HCT116 (cell line): ENCODE measurements around the gene MOCS2. TPM values are rescaled to one million over a fixed set of nuclear protein-coding genes. Genes with fewer than 3 reads are reported as not detected.

Experiments used
- ATAC-seq: fragments of 200-7000 bp; cut with Tn5 transposase; 2 replicates; pipeline ENCODE4 v1.9.1; 2020; ENCODE audit warnings: mild to moderate bottlenecking, moderate library complexity
- BruUV-seq: library from RNA; stranded (reverse); fragments of 400-500 nt; replicated peaks from 2 replicates; lab custom pipeline; 2021; lab: Mats Ljungman, UMichigan
- CTCF ChIA-PET: fragments of 300-600 bp; sonication (Branson Sonifier 250); formaldehyde crosslinking; loops from one replicate; lab custom pipeline; 2021; ENCODE audit warnings: antibody characterized with exemption; lab: Charles Lee
- POLR2A ChIA-PET: fragments of 300-600, 350-600 bp; sonication (Branson Sonifier 250); formaldehyde crosslinking; loops from one replicate; lab custom pipeline; 2021; ENCODE audit warnings: antibody characterized with exemption; lab: Charles Lee
- RAD21 ChIA-PET, 2 experiments: fragments of 300-600 bp; sonication (Branson Sonifier 250); formaldehyde crosslinking; loops; one replicate each; lab custom pipeline; 2023; ENCODE audit warnings: low total read pairs in 2 of 2; ENCODE audit not compliant: uncharacterized antibody in 2 of 2, unreplicated experiment in 2 of 2, low non-redundant PET in 1 of 2; lab: Charles Lee
- DNase-seq: peaks from one replicate; pipeline ENCODE4 v3.0.0-alpha.2; 2010; ENCODE audit warnings: low read depth, low spot score
- H2AFZ ChIP-seq: fragments of 200-600 bp; shearing (Covaris generic), sonication (generic); 2 replicates; pipeline ENCODE4 v1.6.1; 2017; ENCODE audit warnings: low read depth, mixed run types, mixed read lengths, antibody characterized with exemption, low read length; ENCODE audit not compliant: poor library complexity, severe bottlenecking
- H3K27ac ChIP-seq: 2 replicates; pipeline ENCODE4 v1.5.1; 2012; ENCODE audit warnings: low read depth, low read length
- H3K27me3 ChIP-seq: fragments of 200-600 bp; sonication (generic); 2 replicates; pipeline ENCODE4 v1.6.1; 2016; ENCODE audit warnings: mixed run types, low read length, mixed read lengths; ENCODE audit not compliant: insufficient read depth
- H3K36me3 ChIP-seq, 2 experiments: fragments of 200-500 bp in 1 of 2; fragments of 200-600 bp in 1 of 2; sonication (Bioruptor generic) in 1 of 2; sonication (generic) in 1 of 2; 2 replicates each; pipeline versions ENCODE4 v1.5.1 to v1.6.1; 2014 to 2016; ENCODE audit warnings: low read length in 2 of 2, inconsistent platforms in 1 of 2, mixed read lengths in 1 of 2, mixed run types in 1 of 2; ENCODE audit not compliant: insufficient read depth in 2 of 2, control insufficient read depth in 1 of 2
- H3K4me1 ChIP-seq, 2 experiments: fragments of 200-600 bp in 1 of 2; sonication (generic) in 1 of 2; 2 replicates each; pipeline versions ENCODE4 v1.5.1 to v1.6.1; 2012 to 2017; ENCODE audit warnings: low read length in 2 of 2, inconsistent platforms in 1 of 2, mild to moderate bottlenecking in 1 of 2, mixed read lengths in 1 of 2, mixed run types in 1 of 2, moderate library complexity in 1 of 2; ENCODE audit not compliant: insufficient read depth in 2 of 2, control insufficient read depth in 1 of 2
- H3K4me2 ChIP-seq: fragments of 200-600 bp; sonication (generic); 2 replicates; pipeline ENCODE4 v1.6.1; 2017; ENCODE audit warnings: mixed run types, low read length, mixed read lengths
- H3K4me3 ChIP-seq, 2 experiments: fragments of 200-600 bp in 1 of 2; sonication (generic) in 1 of 2; replicated peaks in 1 of 2; 2 replicates each; pipeline ENCODE4 v1.5.1; 2011 to 2016; ENCODE audit warnings: low read length in 2 of 2, control low read depth in 1 of 2, low read depth in 1 of 2, mild to moderate bottlenecking in 1 of 2, mixed read lengths in 1 of 2, mixed run types in 1 of 2
- H3K79me2 ChIP-seq: fragments of 200-600 bp; sonication (generic); 2 replicates; pipeline ENCODE4 v1.6.1; 2017; ENCODE audit warnings: mild to moderate bottlenecking, mixed run types, low read length, moderate library complexity, mixed read lengths; ENCODE audit not compliant: insufficient read depth
- H3K9ac ChIP-seq: fragments of 200-600 bp; sonication (generic); 2 replicates; pipeline ENCODE4 v1.6.1; 2016; ENCODE audit warnings: low read length, mixed read lengths
- H3K9me2 ChIP-seq: fragments of 200-600 bp; sonication (generic), shearing (Covaris generic); 2 replicates; pipeline ENCODE4 v1.6.1; 2017; ENCODE audit warnings: mixed run types, mild to moderate bottlenecking, moderate library complexity; ENCODE audit not compliant: insufficient read depth
- H3K9me3 ChIP-seq, 2 experiments: fragments of 200-500 bp in 1 of 2; fragments of 200-600 bp in 1 of 2; sonication (Bioruptor generic) in 1 of 2; sonication (generic) in 1 of 2; 2 replicates each; pipeline ENCODE4 v1.6.1; 2014 to 2017; ENCODE audit warnings: low read length in 2 of 2, mixed read lengths in 2 of 2, inconsistent platforms in 1 of 2, low read depth in 1 of 2, mild to moderate bottlenecking in 1 of 2, mixed run types in 1 of 2, moderate library complexity in 1 of 2; ENCODE audit not compliant: control insufficient read depth in 1 of 2, insufficient read depth in 1 of 2
- H4K20me1 ChIP-seq: fragments of 200-600 bp; sonication (generic), shearing (Covaris generic); 2 replicates; pipeline ENCODE4 v1.6.1; 2017; ENCODE audit warnings: mixed run types, mild to moderate bottlenecking, moderate library complexity; ENCODE audit not compliant: insufficient read depth
- CBX3 ChIP-seq: IDR thresholded peaks from 2 replicates; pipeline ENCODE4 v1.6.1; 2012; ENCODE audit warnings: low read depth
- EGR1 ChIP-seq: IDR thresholded peaks from 2 replicates; pipeline ENCODE4 v1.6.1; 2012; ENCODE audit warnings: low read depth
- ELF1 ChIP-seq: IDR thresholded peaks from 2 replicates; pipeline ENCODE4 v1.6.1; 2012; ENCODE audit warnings: low read depth, borderline replicate concordance
- EZH2 ChIP-seq: fragments of 200-600 bp; sonication (generic); IDR thresholded peaks from 2 replicates; pipeline ENCODE4 v1.6.1; 2017; ENCODE audit warnings: antibody characterized with exemption, mixed run types
- EZH2phosphoT487 ChIP-seq: fragments of 200-600 bp; IDR thresholded peaks from 2 replicates; pipeline ENCODE4 v1.6.1; 2018; ENCODE audit warnings: antibody characterized with exemption, borderline replicate concordance
- FOSL1 ChIP-seq: IDR thresholded peaks from 2 replicates; pipeline ENCODE4 v1.6.1; 2012; ENCODE audit warnings: low read depth
- POLR2A ChIP-seq: IDR thresholded peaks from 2 replicates; pipeline ENCODE4 v1.7.0; 2011; ENCODE audit warnings: borderline replicate concordance; ENCODE audit not compliant: insufficient read depth, insufficient read length; ENCODE audit errors: extremely low read depth
- POLR2AphosphoS5 ChIP-seq: IDR thresholded peaks from 2 replicates; pipeline ENCODE4 v1.6.1; 2011; ENCODE audit warnings: mild to moderate bottlenecking, low read depth, low read length, moderate library complexity
- SRF ChIP-seq: IDR thresholded peaks from 2 replicates; pipeline ENCODE4 v1.6.1; 2012; ENCODE audit warnings: low read depth
- intact Hi-C: fragments of 100-400 bp; cut with micrococcal nuclease; formaldehyde crosslinking; loops from 2 replicates; pipeline ENCODE4 v1.10.0; 2022
- total RNA-seq: library from RNA; stranded (reverse); gene quantifications from one replicate; pipeline ENCODE4 v1.2.1, GENCODE V29; 2021; ENCODE audit not compliant: unreplicated experiment
- TF ChIP-seq, protein P1 (sequence below): IDR thresholded peaks from 2 replicates; pipeline ENCODE4 v1.6.1; 2012
- TF ChIP-seq, protein P2 (sequence below): IDR thresholded peaks from 2 replicates; pipeline ENCODE4 v1.6.1; 2011; ENCODE audit warnings: mild to moderate bottlenecking, low read length, moderate library complexity; ENCODE audit not compliant: insufficient replicate concordance; ENCODE audit errors: extremely low read depth

The MOCS2 gene
- total RNA-seq, 1 experiment from 2014 or later = 34.0 TPM

DNA sequence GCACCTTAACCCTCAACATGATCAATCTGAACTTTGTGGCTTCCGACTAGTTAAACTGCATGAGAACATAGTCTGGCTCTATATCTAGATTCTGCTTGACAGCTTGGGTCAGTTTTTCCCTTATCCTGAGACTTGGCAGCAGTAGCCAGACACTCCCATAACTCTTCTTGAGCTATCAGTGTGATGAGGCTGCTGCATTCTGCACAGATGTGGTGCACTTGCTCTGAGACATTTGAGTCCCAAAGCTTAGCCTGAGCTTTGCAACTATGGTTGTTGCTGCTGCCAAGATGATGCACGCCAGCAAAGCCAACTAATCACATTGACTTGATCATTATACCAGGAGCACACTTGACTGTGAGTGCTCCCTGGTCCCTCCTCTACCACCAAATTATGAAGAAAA is 36.2 kb downstream of the MOCS2 start:
- ATAC-seq (no peak), DNase-seq (no peak)
- Histone ChIP-seq H3K9ac (no peak overlapping the region), H3K4me2 (no peak overlapping the region), H3K9me2 (no peaks in the 10 kb centered on the region), H3K27me3 (no peaks in the 10 kb centered on the region), H3K79me2 (no peaks in the 10 kb centered on the region), H3K27ac (no peak overlapping the region), H3K36me3 (peaks cover 30 to 78% of the 10 kb centered on the region in 2 experiments; a peak in 3 of 4 replicates), H3K4me3 (no peak overlapping the region), H4K20me1 (no peaks in the 10 kb centered on the region), H3K4me1 (no peaks in the 10 kb centered on the region), H2AFZ (no peak overlapping the region), H3K9me3 (no peaks in the 10 kb centered on the region)
- intact Hi-C loops = no loop called here
- no TSS peak for BruUV-seq
- TF ChIP-seq EGR1 = no peak
- TF ChIP-seq ELF1 = no peak
- TF ChIP-seq CBX3 = no peak
- no peak for TF ChIP-seq SRF
- TF ChIP-seq POLR2AphosphoS5 = no peak
- TF ChIP-seq, protein P1, sequence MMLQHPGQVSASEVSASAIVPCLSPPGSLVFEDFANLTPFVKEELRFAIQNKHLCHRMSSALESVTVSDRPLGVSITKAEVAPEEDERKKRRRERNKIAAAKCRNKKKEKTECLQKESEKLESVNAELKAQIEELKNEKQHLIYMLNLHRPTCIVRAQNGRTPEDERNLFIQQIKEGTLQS = no peak
- TF ChIP-seq EZH2 = no peak
- TF ChIP-seq, protein P2, sequence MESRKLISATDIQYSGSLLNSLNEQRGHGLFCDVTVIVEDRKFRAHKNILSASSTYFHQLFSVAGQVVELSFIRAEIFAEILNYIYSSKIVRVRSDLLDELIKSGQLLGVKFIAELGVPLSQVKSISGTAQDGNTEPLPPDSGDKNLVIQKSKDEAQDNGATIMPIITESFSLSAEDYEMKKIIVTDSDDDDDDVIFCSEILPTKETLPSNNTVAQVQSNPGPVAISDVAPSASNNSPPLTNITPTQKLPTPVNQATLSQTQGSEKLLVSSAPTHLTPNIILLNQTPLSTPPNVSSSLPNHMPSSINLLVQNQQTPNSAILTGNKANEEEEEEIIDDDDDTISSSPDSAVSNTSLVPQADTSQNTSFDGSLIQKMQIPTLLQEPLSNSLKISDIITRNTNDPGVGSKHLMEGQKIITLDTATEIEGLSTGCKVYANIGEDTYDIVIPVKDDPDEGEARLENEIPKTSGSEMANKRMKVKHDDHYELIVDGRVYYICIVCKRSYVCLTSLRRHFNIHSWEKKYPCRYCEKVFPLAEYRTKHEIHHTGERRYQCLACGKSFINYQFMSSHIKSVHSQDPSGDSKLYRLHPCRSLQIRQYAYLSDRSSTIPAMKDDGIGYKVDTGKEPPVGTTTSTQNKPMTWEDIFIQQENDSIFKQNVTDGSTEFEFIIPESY = no peak
- TF ChIP-seq EZH2phosphoT487 = no peak
- no peak for TF ChIP-seq POLR2A
- TF ChIP-seq FOSL1 = no peak
- ChIA-PET CTCF (no interaction called here), RAD21 (no interaction called here), POLR2A (no interaction called here)
